Measurements from ENCODE around the gene FOXK1.

DNA sequence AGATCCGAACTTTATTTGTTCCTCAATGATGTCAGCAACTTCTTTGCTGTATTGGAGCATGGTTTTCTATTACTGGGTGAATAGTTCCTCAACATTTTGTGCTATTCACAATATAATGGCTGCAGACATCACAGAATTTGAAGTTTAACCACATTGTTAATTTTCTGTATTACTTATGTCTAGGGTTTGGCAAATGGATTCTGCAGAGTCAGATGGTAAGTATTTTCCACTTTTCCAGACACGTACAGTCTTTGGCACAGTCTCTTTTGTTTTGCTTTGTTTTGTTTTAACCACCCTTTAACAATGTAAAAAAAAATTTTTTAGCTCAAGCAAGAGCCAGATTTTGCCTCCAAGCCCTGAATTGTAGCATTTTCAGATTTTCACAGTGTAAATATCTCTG lies 36.8 kb upstream of the FOXK1 start:
- TF ChIP-seq, protein P1, sequence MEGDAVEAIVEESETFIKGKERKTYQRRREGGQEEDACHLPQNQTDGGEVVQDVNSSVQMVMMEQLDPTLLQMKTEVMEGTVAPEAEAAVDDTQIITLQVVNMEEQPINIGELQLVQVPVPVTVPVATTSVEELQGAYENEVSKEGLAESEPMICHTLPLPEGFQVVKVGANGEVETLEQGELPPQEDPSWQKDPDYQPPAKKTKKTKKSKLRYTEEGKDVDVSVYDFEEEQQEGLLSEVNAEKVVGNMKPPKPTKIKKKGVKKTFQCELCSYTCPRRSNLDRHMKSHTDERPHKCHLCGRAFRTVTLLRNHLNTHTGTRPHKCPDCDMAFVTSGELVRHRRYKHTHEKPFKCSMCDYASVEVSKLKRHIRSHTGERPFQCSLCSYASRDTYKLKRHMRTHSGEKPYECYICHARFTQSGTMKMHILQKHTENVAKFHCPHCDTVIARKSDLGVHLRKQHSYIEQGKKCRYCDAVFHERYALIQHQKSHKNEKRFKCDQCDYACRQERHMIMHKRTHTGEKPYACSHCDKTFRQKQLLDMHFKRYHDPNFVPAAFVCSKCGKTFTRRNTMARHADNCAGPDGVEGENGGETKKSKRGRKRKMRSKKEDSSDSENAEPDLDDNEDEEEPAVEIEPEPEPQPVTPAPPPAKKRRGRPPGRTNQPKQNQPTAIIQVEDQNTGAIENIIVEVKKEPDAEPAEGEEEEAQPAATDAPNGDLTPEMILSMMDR (IDR thresholded peaks at IDR 0.05): no peak
- TF ChIP-seq POLR2A (IDR thresholded peaks at IDR 0.05): no peak

Measured in right lobe of liver (tissue), 4 donors.